ENCODE data around the gene ATP9A. TPM values are rescaled to one million over a fixed set of nuclear protein-coding genes. Genes with fewer than 3 reads are reported as not detected.

ATP9A gene
- total and polyA plus RNA-seq, 4 donors: 2.4 to 16.7 (median 9.9) TPM

DNA sequence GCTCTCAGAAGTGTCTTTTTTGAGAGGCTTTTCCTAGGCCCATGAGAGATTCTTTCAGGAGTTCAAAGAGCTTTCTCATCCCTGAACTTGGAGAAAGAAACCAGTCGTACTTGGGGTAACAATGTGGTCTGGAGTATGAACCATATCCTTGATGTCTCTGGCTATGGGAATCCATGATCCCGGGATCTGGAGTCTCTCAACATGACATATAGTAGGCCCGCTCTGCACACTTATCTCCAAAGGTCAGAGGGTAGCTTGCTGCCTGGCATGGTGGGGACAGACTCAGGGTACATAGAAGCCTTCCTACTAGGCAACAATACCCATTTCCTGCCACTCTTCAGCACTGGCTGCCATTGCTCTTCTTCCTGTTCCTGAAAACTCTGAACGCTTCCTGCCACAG lies 183.5 kb downstream of the ATP9A start:
- H3K36me3 ChIP-seq (ENCODE audit: control insufficient read depth in 4 of 4, insufficient read depth in 3 of 4, low read depth in 1 of 4, low read length in 3 of 4): no peaks in the 10 kb centered on the region
- H3K9me3 ChIP-seq (ENCODE audit: control insufficient read depth in 4 of 4, low read length in 3 of 4): no peaks in the 10 kb centered on the region
- 91% methylated on average over 4 of the region's 4 CpGs for WGBS
- no peak overlapping the region for H3K27ac ChIP-seq (ENCODE audit: low read depth in 1 of 2, low read length in 2 of 2)
- H3K4me1 ChIP-seq (ENCODE audit: control insufficient read depth in 4 of 4, insufficient read depth in 4 of 4, low read length in 3 of 4): no peaks in the 10 kb centered on the region
- no peak for DNase-seq (ENCODE audit: low spot score)
- H3K27me3 ChIP-seq (ENCODE audit: control insufficient read depth in 4 of 4, insufficient read depth in 4 of 4, low read length in 3 of 4): no peaks in the 10 kb centered on the region
- no peak overlapping the region for H3K9ac ChIP-seq (ENCODE audit: low read depth in 1 of 2, low read length in 2 of 2)
- TF ChIP-seq YY1 (IDR thresholded peaks at IDR 0.05) (no peak), MAX (IDR thresholded peaks at IDR 0.05) (no peak), RXRA (IDR thresholded peaks at IDR 0.05) (no peak), SP1 (IDR thresholded peaks at IDR 0.05) (no peak), FOXA2 (IDR thresholded peaks at IDR 0.05) (no peak), NR2F2 (IDR thresholded peaks at IDR 0.05) (no peak), RAD21 (IDR thresholded peaks at IDR 0.05) (no peak), ATF3 (IDR thresholded peaks at IDR 0.05) (no peak)
- TF ChIP-seq, protein P1, sequence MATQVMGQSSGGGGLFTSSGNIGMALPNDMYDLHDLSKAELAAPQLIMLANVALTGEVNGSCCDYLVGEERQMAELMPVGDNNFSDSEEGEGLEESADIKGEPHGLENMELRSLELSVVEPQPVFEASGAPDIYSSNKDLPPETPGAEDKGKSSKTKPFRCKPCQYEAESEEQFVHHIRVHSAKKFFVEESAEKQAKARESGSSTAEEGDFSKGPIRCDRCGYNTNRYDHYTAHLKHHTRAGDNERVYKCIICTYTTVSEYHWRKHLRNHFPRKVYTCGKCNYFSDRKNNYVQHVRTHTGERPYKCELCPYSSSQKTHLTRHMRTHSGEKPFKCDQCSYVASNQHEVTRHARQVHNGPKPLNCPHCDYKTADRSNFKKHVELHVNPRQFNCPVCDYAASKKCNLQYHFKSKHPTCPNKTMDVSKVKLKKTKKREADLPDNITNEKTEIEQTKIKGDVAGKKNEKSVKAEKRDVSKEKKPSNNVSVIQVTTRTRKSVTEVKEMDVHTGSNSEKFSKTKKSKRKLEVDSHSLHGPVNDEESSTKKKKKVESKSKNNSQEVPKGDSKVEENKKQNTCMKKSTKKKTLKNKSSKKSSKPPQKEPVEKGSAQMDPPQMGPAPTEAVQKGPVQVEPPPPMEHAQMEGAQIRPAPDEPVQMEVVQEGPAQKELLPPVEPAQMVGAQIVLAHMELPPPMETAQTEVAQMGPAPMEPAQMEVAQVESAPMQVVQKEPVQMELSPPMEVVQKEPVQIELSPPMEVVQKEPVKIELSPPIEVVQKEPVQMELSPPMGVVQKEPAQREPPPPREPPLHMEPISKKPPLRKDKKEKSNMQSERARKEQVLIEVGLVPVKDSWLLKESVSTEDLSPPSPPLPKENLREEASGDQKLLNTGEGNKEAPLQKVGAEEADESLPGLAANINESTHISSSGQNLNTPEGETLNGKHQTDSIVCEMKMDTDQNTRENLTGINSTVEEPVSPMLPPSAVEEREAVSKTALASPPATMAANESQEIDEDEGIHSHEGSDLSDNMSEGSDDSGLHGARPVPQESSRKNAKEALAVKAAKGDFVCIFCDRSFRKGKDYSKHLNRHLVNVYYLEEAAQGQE (IDR thresholded peaks at IDR 0.05): no peak
- H3K4me3 ChIP-seq (ENCODE audit: low read depth in 1 of 3, low read length in 3 of 3): no peak overlapping the region

- no peaks in the 10 kb centered on the region for H3K36me3 ChIP-seq (ENCODE audit: control insufficient read depth in 4 of 4, insufficient read depth in 3 of 4, low read depth in 1 of 4, low read length in 3 of 4)
- no peaks in the 10 kb centered on the region for H3K9me3 ChIP-seq (ENCODE audit: control insufficient read depth in 4 of 4, low read length in 3 of 4)
- no peaks in the 10 kb centered on the region for H3K4me1 ChIP-seq (ENCODE audit: control insufficient read depth in 4 of 4, insufficient read depth in 4 of 4, low read length in 3 of 4)
- WGBS: 86% methylated on average over 8 of the region's 8 CpGs
- no peak for DNase-seq (ENCODE audit: low spot score)
- no peak overlapping the region for H3K27ac ChIP-seq (ENCODE audit: low read depth in 1 of 2, low read length in 2 of 2)
- TF ChIP-seq CTCF (IDR thresholded peaks at IDR 0.05; ENCODE audit: low read depth, low read length, missing input control) (no peak), TAF1 (conservative IDR thresholded peaks at IDR 0.05) (no peak), FOXA2 (IDR thresholded peaks at IDR 0.05) (no peak), HNF4A (conservative IDR thresholded peaks at IDR 0.05) (no peak), NR2F2 (IDR thresholded peaks at IDR 0.05) (no peak), RXRA (IDR thresholded peaks at IDR 0.05) (no peak), YY1 (IDR thresholded peaks at IDR 0.05) (no peak), HNF4G (IDR thresholded peaks at IDR 0.05) (no peak), MAX (IDR thresholded peaks at IDR 0.05) (no peak), EGR1 (IDR thresholded peaks at IDR 0.05; ENCODE audit: low read depth in 2 of 2) (no peak), JUND (IDR thresholded peaks at IDR 0.05) (no peak), SP1 (IDR thresholded peaks at IDR 0.05) (no peak), ATF3 (IDR thresholded peaks at IDR 0.05) (no peak), GABPA (IDR thresholded peaks at IDR 0.05 in 1 of 2, conservative IDR thresholded peaks at IDR 0.05 in 1 of 2) (no peak), RAD21 (IDR thresholded peaks at IDR 0.05) (no peak), ZBTB33 (IDR thresholded peaks at IDR 0.05) (no peak), FOXA1 (IDR thresholded peaks at IDR 0.05) (no peak)
- no peak overlapping the region for H3K4me3 ChIP-seq (ENCODE audit: low read depth in 1 of 3, low read length in 3 of 3)
- H3K27me3 ChIP-seq (ENCODE audit: control insufficient read depth in 4 of 4, insufficient read depth in 4 of 4, low read length in 3 of 4): no peaks in the 10 kb centered on the region
- no peak overlapping the region for H3K9ac ChIP-seq (ENCODE audit: low read depth in 1 of 2, low read length in 2 of 2)
Observed at GRCh38 chr20:51584116-51584515, 184.1 kb downstream of the ATP9A start.

Measured in liver (tissue), 9 donors.